ENCODE measurements around the gene CCDC194. TPM values are rescaled to one million over a fixed set of nuclear protein-coding genes. Genes with fewer than 3 reads are reported as not detected.
"Not testable (repeated sequence)": the region's sequence is repeated elsewhere in the genome, so short reads cannot be mapped to it uniquely, and the experiment has no call there.

The CCDC194 gene
- total RNA-seq, 2 donors from 2014 or later, result 0.40 to 0.50 TPM

- ATAC-seq, result peak; percentile 53
- intact Hi-C loops (cut with DNase I, micrococcal nuclease), result loop anchor here in 1 of 2 donors (5.0 kb wide), 1 partner anchor 39 kb away; no protein-coding TSS in a partner anchor
- DNase-seq, result peak in 1 of 2 donors; percentile 73
These were observed 8.0 kb downstream of the CCDC194 start for GRCh38 chr19:17385878-17386611.

- DNase-seq (no peak), ATAC-seq (no peak)
- intact Hi-C loops (cut with DNase I, micrococcal nuclease), result no loop called here
These were observed 13.4 kb downstream of the CCDC194 start for GRCh38 chr19:17380426-17381138.

- intact Hi-C loops (cut with DNase I, micrococcal nuclease), result no loop called here
- no peak for DNase-seq
- no peak for ATAC-seq
These were observed 14.8 kb downstream of the CCDC194 start for GRCh38 chr19:17379221-17379631.

- intact Hi-C loops (cut with DNase I, micrococcal nuclease), result no loop called here
- no peak for DNase-seq
- ATAC-seq, result no peak
These were observed 15.7 kb downstream of the CCDC194 start for GRCh38 chr19:17378271-17378670.

- intact Hi-C loops (cut with DNase I, micrococcal nuclease), result no loop called here
- no peak for ATAC-seq
- no peak for DNase-seq
These were observed 16.9 kb downstream of the CCDC194 start, which contains the start of gene PLVAP for GRCh38 chr19:17376935-17377600. Gene PLVAP, minus strand, starts transcription at chr19:17377342. Its CDS starts 54 bp downstream, at chr19:17377288.

GRCh38 chr19:17370026-17370587 is 23.9 kb downstream of the CCDC194 start:
- intact Hi-C loops (cut with DNase I, micrococcal nuclease), result no loop called here
- DNase-seq (no peak), ATAC-seq (no peak)

- ATAC-seq, result no peak
- DNase-seq, result no peak
- intact Hi-C loops (cut with DNase I, micrococcal nuclease), result no loop called here
These were observed 28.6 kb downstream of the CCDC194 start for GRCh38 chr19:17365361-17365760.

- DNase-seq; intact Hi-C loops (cut with DNase I, micrococcal nuclease); ATAC-seq: not testable (repeated sequence)
These were observed 30.0 kb downstream of the CCDC194 start for GRCh38 chr19:17363852-17364605.

- intact Hi-C loops (cut with DNase I, micrococcal nuclease), result no loop called here
- DNase-seq, result no peak
- ATAC-seq, result no peak
These were observed 33.8 kb downstream of the CCDC194 start for GRCh38 chr19:17359905-17360800.

GRCh38 chr19:17358395-17358794 is 35.6 kb downstream of the CCDC194 start:
- intact Hi-C loops (cut with DNase I, micrococcal nuclease), result no loop called here

GRCh38 chr19:17357724-17358123 is 36.3 kb downstream of the CCDC194 start:
- DNase-seq (no peak), ATAC-seq (no peak)
- intact Hi-C loops (cut with DNase I, micrococcal nuclease), result no loop called here

More at GRCh38 chr19:17358395-17358794, 35.6 kb downstream of the CCDC194 start:
- ATAC-seq, result no peak
- no peak for DNase-seq

- intact Hi-C loops (cut with DNase I, micrococcal nuclease), result no loop called here
- no peak for DNase-seq
- ATAC-seq, result no peak
These were observed 36.8 kb downstream of the CCDC194 start for GRCh38 chr19:17357078-17357666.

- ATAC-seq (no peak), DNase-seq (no peak)
- intact Hi-C loops (cut with DNase I, micrococcal nuclease), result no loop called here
These were observed 40.6 kb downstream of the CCDC194 start for GRCh38 chr19:17353386-17353785.

- DNase-seq (no peak), ATAC-seq (no peak)
- intact Hi-C loops (cut with DNase I, micrococcal nuclease), result no loop called here
These were observed 41.3 kb downstream of the CCDC194 start for GRCh38 chr19:17352608-17353280.

- ATAC-seq (no peak), DNase-seq (no peak)
- intact Hi-C loops (cut with DNase I, micrococcal nuclease), result no loop called here
These were observed 42.1 kb downstream of the CCDC194 start for GRCh38 chr19:17351815-17352435.

GRCh38 chr19:17348700-17349099 is 45.3 kb downstream of the CCDC194 start:
- intact Hi-C loops (cut with DNase I, micrococcal nuclease), result loop anchor here in 1 of 2 donors (5.0 kb wide), 1 partner anchor 39 kb away; no protein-coding TSS in a partner anchor
- ATAC-seq (no peak), DNase-seq (peak; percentile 19 to 37)

Data from left colon (tissue), 2 donors.